HG02642 (cell line): ENCODE measurements around the gene AIP.
"Not testable (repeated sequence)": the region's sequence is repeated elsewhere in the genome, so short reads cannot be mapped to it uniquely, and the experiment has no call there.

ENCODE experiments used
- ATAC-seq: cut with Tn5 transposase; IDR thresholded peaks from one replicate; pipeline ENCODE4 v1.9.1; 2021; ENCODE audit warnings: mild to moderate bottlenecking; ENCODE audit not compliant: unreplicated experiment, poor library complexity

Gene AIP

GRCh38 chr11:67504005-67504949 is 21.5 kb downstream of the AIP start:
- no peak for ATAC-seq

DNA sequence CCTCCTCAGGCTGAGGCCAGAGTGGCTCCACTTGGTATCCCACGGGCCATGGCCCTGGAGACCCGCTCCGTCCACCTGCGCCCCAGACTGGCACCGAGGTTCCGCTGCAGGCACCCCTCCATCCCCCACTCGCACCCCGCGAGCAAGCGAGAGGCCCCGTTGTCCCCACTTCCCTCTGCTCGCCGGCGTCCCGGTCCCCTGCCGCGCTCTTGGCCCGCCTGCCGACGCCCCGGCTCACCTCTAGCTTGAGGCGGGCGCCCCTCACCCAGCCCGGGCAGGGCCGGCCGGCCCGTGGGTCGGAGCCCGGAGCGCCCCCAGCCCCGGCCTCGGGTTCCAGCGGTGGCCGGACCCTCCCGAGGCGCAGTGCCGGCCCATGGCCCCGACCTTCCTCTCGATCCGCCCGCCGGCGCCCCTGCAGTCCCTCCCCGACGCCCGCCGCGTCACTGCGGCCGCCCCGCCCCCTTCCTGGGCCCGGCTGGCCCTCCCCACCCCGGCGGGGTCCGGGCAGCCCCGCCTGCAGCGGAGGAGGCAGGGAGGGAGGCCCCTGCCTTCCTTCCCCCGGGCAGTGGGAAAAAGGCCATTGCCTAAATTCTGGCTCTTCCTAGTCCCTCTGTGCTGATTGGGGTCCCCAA is 22.2 kb downstream of the AIP start, which contains the start of gene PITPNM1:
Gene PITPNM1 (minus strand): TSS at position 414 of the 632 bp plus-strand sequence. CDS start 1,183 bp downstream, outside the sequence.
- ATAC-seq = peak; percentile 16

DNA sequence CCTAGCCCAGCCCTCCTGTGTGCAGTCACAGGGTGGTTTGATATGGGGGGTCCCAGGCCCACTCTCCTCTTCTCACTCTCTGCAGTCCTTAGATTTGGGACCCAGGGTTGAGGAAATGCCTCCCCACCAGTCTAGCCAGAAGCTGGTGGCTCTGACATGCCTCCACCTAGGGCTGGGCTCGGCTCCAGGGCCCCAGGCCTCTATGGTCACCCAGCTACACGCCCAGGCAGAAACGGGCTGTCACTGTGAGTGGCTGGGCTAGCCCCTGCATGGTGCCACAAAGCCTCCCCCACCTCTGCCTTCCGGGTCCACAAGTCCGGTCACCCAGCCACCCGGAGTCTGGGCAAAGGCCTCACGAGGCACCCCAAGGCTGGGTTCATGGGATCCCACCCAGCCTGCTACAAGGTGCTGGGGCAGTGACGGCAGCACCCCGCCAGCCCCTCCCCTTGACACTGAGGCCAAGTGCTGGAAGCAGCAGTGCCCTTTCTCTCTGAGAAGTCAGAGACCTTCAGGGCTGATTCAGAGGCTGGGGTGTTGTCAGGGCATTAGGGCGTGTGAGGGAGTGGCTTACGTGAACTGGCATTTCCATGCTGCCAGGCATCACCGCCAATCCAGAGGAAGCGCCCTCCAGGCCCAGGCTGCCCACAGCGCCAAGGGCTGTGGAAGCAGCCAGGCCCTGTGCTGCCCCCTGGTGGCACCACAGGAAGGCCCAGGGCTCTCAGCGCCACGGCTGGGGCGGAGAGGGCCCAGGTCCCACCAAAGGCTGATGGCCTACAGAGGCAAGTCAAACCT is 23.0 kb downstream of the AIP start:
- ATAC-seq = peak; percentile 30

DNA sequence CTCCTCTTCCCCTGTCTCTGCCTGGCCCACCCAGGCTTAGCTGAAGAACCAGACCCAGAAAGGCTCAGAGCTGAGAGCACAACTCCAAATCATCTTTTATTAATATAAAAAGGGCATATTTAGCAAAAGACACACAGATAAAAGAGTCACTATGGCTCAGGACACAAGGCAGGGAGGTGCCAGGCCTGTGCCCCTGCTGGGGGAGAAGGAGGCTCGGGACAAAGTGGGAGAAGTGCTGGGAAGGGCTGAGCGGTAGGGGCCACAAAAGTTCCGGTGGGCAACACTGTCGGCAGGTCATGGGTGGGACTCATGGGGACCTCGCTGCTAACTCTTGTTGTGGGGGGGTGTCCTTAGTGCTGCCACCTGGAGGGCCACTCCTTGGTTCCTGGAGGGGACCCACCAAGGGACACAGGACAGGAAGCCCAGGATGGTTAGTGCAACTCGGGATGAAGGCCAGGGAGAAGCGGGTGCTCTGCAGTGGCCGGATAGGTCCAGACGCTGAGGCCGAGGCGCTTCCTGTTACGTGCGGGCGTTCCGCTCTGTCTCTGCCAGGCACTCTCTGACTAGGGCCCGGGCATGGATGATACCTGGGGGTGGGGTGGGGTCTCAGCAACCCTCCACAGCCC is 23.7 kb downstream of the AIP start:
- ATAC-seq = no peak

DNA sequence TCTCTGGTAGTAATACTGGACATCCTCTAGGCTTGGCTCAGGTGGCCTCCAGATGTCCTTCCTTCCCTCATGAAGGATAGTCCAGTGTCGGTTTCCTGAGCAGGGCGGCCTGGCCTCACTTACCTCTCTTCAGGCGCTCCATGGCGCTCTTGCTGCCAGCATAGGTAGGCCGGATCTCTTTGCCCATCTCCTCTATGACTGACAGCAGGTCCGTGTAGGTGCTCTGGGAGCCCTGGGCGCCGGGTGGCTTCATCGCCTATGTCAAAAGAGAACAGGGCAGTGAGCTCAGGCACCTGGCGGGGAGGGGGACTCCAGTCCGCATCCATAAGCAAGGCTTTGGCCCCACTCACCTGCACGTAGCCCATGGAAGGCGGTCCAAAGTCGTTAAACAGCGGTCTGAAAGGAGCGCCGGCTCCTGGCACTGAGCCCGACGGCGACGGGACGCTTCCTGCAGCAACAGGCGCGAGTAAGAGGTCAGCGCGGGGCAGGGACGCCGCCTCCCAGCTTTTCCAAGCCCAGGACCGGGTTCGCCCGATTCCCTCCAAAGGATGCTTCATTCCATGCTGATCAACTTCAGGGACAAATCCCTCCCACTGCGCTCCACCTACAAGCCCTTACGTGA is 24.5 kb downstream of the AIP start:
- ATAC-seq = no peak

DNA sequence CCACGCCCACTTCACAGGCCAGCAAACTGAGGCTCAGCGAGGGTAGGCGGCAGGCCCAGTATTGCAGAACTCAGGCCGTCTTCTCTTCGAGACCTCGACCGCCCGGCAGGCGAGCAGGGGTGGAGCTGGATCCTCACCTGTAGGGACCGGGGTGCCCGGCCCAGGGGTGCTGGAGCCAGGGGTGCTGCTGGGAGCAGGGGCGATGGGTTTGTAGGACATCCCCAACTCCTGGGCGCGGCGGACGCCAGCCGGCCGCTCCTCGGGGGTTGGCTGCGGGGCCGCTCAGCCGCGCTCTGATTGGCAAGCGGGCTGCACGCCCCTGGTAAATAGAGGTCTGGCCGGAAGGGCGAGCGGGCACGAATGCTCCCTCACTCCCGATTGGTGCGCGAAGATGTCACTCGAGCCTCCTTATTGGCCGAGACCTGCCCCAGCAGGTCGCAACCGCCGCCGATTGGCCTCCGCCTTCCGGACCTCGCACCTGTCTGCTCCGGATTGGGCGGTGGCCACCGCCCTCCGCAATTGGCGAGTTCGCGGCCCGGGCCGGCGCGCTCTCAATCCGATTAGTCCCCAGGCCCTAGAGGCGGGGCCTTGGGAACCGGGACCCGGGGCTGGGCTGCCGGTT is 25.1 kb downstream of the AIP start, which contains the start of gene CDK2AP2:
Gene CDK2AP2 (minus strand): TSS at position 299 of the 622 bp plus-strand sequence. CDS start 80 bp downstream, at position 219.
- ATAC-seq = peak; percentile 75

- peak; percentile 49 for ATAC-seq
Measured at GRCh38 chr11:67508486-67509121, 25.8 kb downstream of the AIP start.

DNA sequence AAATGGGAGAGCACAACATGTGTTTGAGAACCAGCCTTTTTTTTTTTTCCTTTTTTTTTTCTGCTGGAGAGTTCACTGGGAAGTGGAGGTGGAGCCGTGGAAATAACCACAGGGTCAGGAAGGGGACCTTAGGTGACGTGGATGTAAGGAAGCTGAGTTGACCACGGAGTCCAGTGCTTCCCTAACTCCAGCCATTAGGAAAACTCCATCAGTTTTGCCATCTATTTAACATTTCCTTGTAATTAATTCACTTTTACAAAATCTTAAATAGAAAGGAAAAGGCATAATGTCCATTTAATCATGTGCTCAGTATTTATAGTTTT is 27.2 kb downstream of the AIP start:
- ATAC-seq = no peak

- ATAC-seq = not testable (repeated sequence)
Measured at GRCh38 chr11:67511558-67511957, 28.7 kb downstream of the AIP start.

DNA sequence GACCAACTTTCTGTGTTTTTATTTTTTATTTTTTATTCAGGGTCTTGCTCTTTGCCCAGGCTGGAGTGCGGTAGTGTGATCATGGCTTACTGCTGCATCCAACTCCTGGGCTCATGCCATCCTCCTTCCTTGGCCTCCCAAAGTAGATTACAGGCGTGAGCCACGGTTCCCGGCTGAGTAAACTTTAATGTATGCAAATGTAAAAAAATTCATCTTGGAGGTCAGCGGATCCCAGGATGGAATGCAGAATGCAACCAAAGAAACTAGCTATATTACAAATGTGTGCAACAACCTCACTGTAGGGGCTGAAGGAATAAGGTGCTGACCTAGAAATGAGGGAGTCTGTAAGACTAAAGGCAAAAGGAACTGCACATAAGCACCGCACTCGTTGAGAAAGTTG is 31.3 kb downstream of the AIP start:
- no peak for ATAC-seq

- ATAC-seq = no peak
Measured at GRCh38 chr11:67516806-67517205, 34.0 kb downstream of the AIP start.

GRCh38 chr11:67517784-67518552 is 35.1 kb downstream of the AIP start:
- ATAC-seq = no peak

- ATAC-seq = no peak
Measured at GRCh38 chr11:67519726-67520125, 36.9 kb downstream of the AIP start.

DNA sequence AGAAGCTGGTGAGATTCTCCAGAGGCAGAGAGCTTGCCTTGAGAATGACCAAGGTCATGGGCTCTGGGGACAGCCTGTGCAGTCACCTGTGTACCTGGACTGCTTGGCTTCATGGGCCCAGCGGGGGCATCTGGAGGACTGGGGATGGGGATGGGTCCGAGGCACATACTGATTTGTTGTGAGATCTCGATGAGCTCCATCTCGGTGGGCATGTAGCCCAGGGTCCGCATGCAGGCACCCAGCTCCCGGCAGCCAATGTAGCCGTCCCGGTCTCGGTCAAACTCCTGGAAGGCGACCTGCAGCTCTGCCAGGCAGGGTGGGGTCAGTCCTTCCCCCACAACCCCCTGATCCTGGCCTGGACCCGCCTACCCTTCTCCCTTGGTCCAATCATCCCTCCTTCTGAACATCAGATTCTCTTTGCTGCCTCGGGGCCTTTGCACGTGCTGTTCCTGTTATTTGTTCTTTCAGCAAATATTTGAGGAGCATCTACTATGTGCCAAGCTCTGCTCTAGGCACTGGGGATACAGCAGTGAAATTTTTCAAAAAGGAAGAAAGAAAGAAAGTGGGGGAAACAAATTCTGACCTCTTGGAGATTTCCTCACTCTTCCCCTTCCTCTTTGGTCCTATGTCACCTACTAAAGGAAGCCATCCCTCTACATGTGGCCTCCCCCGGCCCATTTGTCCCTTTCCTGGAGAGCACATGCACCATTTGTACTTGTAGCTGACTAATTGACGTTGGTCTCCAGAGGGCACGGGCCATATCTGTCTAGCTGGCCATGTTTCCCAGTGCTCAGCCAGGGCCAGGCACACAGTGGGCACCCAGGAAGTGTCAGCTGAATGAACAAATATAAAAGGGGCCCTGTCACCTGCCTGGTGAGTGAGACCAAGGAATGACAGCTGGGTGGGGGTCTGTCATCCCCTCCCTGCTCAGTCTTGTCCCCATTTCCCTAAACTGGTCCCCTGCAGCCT is 38.3 kb downstream of the AIP start:
- no peak for ATAC-seq

GRCh38 chr11:67521924-67522323 is 39.1 kb downstream of the AIP start:
- no peak for ATAC-seq

GRCh38 chr11:67522338-67522737 is 39.5 kb downstream of the AIP start:
- ATAC-seq = no peak
